COLO829 (cell line): ENCODE results near the gene ADGRL3.
A peak's percentile ranks its signal among the peaks of the same experiment; 100 is the strongest.

ENCODE experiments used
- DNase-seq: peaks from one replicate; pipeline ENCODE4 v3.0.0; 2012; ENCODE audit warnings: low spot score

Gene ADGRL3

DNA sequence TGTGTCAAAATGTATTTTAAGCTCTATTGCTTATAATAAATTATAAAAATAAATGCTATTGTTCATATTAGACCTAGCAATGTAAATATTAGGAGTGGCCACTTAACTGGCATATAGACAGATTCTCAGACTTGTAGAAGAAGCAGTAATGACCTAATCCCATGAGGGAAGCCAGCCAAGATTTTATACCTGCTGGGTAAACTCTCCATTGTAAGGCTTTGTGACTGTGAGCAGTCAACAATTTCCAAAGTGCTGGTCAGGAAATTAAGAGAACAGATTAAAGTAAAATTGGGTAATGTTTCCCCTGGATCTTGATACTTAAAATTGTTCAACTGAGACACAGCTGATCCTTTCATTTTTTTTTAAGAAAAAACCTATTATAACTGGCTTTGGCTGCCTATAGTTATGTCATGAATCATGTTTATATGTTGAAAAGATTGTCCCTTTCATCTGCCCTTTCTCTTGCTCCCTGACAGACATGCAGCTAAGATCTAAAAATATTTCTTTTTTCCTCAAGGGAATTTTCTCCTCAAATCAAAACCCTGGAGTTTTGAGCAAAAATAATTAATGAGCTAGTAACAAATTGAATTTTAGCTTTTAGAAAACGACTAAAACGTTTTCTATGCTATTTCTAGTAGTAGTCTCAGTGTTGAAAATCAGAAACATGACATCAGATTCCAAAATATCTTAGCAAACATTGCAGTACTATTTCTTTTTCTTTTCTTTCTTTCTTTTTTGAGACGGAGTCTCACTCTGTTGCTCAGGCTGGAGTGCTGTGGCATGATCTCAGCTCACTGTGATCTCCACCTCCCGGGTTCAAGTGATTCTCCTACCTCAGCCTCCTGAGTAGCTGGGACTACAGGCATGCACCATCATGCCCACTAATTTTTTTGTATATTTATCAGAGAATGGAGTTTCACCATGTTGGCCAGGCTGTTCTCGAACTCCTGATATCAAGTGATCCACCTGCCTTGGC, 77.9 kb downstream of the ADGRL3 start:
- no peak for DNase-seq

- DNase-seq = no peak
Observed at GRCh38 chr4:61292322-61292721, 92.2 kb downstream of the ADGRL3 start.

- DNase-seq = no peak
Observed at GRCh38 chr4:61293707-61294400, 93.7 kb downstream of the ADGRL3 start.

- DNase-seq = no peak
Observed at GRCh38 chr4:61294936-61295335, 94.8 kb downstream of the ADGRL3 start.

DNA sequence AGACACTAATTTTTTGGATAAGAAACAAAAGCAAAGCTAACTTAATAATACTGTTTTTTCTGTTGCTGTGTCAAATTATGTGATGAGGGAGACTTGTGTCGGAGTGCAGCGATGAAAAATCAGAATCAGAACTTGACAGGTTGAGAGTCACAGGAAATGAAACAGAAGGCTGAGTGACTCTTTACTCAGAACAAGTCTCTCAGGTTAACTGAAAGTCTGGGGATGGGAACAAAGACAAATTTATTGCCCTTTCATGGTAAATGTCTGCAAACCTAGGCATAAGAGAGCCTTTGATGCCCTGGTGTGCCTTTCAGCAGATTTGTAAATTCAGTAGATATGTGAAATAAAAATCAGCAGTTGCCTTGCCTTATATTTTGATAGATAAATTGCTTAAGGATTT, 96.0 kb downstream of the ADGRL3 start:
- DNase-seq = no peak

- DNase-seq = no peak
Observed at GRCh38 chr4:61298178-61298740, 98.1 kb downstream of the ADGRL3 start.

GRCh38 chr4:61299316-61299715, 99.2 kb downstream of the ADGRL3 start:
- DNase-seq = no peak

GRCh38 chr4:61300266-61300844, 100.2 kb downstream of the ADGRL3 start:
- DNase-seq = no peak

GRCh38 chr4:61301271-61301670, 101.1 kb downstream of the ADGRL3 start:
- no peak for DNase-seq

DNA sequence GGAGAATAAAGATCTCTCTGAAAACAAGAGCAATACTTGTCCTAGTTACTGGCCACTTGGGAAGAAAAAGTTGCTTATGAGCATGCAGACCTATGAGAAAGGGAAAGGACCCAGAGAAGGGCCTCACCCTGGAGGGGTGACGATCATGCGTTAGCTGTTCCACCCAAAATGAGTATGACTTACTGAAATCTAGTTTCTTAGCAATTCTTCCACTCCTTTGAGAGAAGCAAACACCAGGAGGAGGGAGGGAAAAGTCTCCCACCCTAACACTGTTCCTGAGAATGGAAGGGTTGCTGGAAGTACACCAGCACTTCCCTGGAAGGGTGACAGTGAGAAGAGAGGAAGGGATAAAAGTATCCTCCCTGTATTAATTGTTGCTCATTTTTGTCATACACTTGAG, 107.9 kb downstream of the ADGRL3 start:
- DNase-seq = no peak

GRCh38 chr4:61309616-61310015, 109.5 kb downstream of the ADGRL3 start:
- DNase-seq = no peak

GRCh38 chr4:61312526-61312925, 112.4 kb downstream of the ADGRL3 start:
- no peak for DNase-seq

DNA sequence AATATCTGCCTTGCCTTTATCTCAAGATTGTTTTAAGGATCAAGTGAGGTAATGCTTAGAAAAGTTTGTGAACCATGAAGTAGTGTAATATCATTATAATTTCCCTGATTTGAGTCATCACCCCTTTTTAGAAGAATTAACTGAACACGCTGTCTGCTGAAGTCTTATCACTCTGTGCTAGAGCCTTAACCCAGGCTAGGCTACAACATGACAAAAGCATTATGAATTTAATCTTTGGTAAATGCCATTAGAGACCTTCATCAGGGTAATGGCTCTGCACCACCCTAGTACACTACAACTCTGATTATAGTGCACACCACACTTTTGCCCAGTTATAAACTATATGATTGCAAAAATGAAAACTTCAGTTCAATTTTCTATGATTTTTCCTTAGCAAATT, 118.3 kb downstream of the ADGRL3 start:
- no peak for DNase-seq

- no peak for DNase-seq
Observed at GRCh38 chr4:61319156-61319555, 119.0 kb downstream of the ADGRL3 start.

GRCh38 chr4:61320154-61320553, 120.0 kb downstream of the ADGRL3 start:
- no peak for DNase-seq

DNA sequence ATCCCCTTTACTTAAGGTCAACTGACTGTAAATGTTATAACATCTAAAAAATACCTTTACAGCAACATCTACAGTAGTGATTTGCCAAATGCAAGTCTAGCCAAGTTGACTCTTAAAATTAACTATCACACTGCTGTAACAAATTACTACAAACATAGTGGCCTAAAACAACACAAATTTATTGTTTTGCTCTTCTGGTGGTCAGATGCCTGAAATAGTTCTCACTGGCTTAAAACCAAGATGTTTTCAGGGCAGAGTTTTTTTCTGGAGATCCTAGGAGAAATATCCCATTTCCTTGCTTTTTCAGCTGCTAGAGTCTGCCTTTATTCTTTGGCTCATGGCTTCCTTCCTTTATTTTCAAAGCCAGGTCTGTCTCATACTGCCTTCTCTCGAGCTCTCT, 120.5 kb downstream of the ADGRL3 start:
- DNase-seq = no peak

- DNase-seq = peak; percentile 8
Observed at GRCh38 chr4:61332693-61333092, 132.6 kb downstream of the ADGRL3 start.

- no peak for DNase-seq
Observed at GRCh38 chr4:61333490-61333889, 133.4 kb downstream of the ADGRL3 start.

DNA sequence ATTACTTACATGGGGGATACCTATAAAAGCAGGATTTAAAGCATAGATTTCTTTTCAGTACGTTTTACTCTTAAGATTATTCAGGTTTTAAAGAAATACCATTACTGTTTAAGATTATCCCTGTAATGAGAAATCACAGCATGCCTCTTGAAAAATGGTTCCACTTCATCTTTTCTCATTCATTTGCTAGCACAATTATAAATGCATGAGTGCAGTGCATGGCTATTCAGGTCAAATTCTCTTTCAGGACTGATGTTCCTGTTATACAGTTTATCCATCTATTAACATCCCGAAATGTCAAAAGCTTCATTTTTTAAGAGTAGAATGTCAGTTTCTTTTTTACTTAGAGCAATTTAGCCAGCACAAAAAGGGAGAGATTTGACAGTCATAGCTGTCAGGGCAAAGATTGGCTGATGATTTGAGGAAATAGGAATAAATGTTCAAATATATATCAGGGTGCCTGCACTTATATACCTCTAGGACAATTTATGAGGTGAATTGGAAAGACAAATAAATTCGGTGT, 135.2 kb downstream of the ADGRL3 start:
- DNase-seq = no peak

GRCh38 chr4:61336488-61336887, 136.4 kb downstream of the ADGRL3 start:
- peak; percentile 43 for DNase-seq

- no peak for DNase-seq
Observed at GRCh38 chr4:61336916-61337315, 136.8 kb downstream of the ADGRL3 start.

DNA sequence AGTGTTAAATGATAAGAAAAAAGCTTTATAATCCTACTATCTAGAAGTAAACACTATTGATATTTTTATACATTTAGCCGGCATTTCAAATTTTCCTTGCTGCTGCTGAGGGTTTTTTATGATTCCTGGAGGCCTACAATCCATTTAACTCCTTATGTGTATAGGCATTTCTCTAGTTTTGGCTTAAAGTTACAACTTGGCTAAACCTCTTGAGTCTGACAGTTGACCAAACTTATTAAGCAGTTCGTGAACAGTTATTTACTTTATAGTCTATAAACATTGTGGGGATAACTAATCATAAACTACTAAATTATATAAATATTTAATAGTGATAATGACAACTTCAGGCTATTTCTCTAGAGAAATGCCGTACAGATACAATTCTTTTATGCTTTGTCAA, 141.9 kb downstream of the ADGRL3 start:
- DNase-seq = no peak
